Ishikawa (cell line): ENCODE measurements around the gene CLPTM1L.

Experiments
- CEBPB ChIP-seq: IDR thresholded peaks from 2 replicates; pipeline ENCODE4 v1.6.1; 2012
- CREB1 ChIP-seq: IDR thresholded peaks from 2 replicates; pipeline ENCODE4 v1.6.1; 2012; ENCODE audit warnings: low read depth
- EGR1 ChIP-seq: IDR thresholded peaks from 2 replicates; pipeline ENCODE4 v1.6.1; 2012
- NFIC ChIP-seq: IDR thresholded peaks from 2 replicates; pipeline ENCODE4 v1.6.1; 2012
- TAF1 ChIP-seq: IDR thresholded peaks from 2 replicates; pipeline ENCODE4 v1.6.1; 2012; ENCODE audit warnings: low read depth, mild to moderate bottlenecking
- TCF12 ChIP-seq: IDR thresholded peaks from 2 replicates; pipeline ENCODE4 v1.6.1; 2012; ENCODE audit warnings: low read depth
- YY1 ChIP-seq: IDR thresholded peaks from 2 replicates; pipeline ENCODE4 v1.6.1; 2012; ENCODE audit warnings: low read depth
- TF ChIP-seq, protein P1 (sequence below): IDR thresholded peaks from 2 replicates; pipeline ENCODE4 v1.6.1; 2012
- TF ChIP-seq, protein P2 (sequence below): IDR thresholded peaks from 2 replicates; pipeline ENCODE4 v1.6.1; 2012; ENCODE audit warnings: low read depth, mild to moderate bottlenecking

DNA sequence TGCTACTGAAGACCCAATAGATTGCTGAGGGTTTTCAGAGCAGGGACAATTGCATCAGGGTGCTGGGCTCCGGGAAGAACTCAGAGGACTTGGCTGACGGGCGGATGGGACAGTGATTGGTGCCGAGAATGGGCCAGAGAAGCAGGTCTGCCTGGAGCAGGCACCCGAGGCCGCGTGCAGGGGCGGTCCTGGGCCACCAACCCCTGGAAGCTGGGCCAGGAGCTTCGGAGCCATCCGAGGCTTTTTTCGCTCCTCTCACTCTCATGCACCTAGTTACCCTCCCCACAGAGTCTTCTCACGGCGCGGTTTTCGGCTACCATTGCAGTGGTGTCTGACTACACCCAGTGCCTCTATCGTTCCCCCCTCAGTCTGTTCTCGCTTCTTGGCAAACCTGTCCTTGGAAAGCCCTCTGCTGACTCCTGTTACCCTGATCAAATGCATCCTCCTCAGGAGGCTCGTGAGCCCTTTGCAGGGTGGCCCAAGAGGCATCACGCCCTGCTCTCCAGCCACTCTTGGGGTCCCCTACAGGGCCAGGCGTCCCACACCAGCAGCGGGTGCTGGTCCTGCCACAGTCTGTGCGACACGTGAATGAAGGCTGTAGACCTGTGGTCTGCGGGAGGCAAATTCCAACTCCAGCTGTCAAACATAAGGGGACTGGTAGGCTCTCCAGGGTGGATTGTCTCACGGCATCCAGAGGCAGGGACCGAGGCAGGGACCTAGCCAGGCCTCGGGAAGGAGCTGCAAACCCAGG is 1.2 kb upstream of the CLPTM1L start:
- no peak for TF ChIP-seq TCF12
- no peak for TF ChIP-seq EGR1
- TF ChIP-seq CEBPB: no peak
- TF ChIP-seq, protein P1, sequence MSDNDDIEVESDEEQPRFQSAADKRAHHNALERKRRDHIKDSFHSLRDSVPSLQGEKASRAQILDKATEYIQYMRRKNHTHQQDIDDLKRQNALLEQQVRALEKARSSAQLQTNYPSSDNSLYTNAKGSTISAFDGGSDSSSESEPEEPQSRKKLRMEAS: no peak
- no peak for TF ChIP-seq CREB1
- TF ChIP-seq YY1: no peak
- TF ChIP-seq, protein P2, sequence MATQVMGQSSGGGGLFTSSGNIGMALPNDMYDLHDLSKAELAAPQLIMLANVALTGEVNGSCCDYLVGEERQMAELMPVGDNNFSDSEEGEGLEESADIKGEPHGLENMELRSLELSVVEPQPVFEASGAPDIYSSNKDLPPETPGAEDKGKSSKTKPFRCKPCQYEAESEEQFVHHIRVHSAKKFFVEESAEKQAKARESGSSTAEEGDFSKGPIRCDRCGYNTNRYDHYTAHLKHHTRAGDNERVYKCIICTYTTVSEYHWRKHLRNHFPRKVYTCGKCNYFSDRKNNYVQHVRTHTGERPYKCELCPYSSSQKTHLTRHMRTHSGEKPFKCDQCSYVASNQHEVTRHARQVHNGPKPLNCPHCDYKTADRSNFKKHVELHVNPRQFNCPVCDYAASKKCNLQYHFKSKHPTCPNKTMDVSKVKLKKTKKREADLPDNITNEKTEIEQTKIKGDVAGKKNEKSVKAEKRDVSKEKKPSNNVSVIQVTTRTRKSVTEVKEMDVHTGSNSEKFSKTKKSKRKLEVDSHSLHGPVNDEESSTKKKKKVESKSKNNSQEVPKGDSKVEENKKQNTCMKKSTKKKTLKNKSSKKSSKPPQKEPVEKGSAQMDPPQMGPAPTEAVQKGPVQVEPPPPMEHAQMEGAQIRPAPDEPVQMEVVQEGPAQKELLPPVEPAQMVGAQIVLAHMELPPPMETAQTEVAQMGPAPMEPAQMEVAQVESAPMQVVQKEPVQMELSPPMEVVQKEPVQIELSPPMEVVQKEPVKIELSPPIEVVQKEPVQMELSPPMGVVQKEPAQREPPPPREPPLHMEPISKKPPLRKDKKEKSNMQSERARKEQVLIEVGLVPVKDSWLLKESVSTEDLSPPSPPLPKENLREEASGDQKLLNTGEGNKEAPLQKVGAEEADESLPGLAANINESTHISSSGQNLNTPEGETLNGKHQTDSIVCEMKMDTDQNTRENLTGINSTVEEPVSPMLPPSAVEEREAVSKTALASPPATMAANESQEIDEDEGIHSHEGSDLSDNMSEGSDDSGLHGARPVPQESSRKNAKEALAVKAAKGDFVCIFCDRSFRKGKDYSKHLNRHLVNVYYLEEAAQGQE: no peak
- no peak for TF ChIP-seq TAF1
- TF ChIP-seq NFIC: no peak
